ENCODE results near the gene C4A.
A peak's percentile ranks its signal among the peaks of the same experiment; 100 is the strongest.
"Not testable (repeated sequence)": the region's sequence is repeated elsewhere in the genome, so short reads cannot be mapped to it uniquely, and the experiment has no call there.

The C4A gene

GRCh38 chr6:32045811-32046449 lies 64.1 kb downstream of the C4A start:
- no peak overlapping the region for H3K27ac ChIP-seq
- no peak for TF ChIP-seq CTCF (conservative IDR thresholded peaks at IDR 0.05)

GRCh38 chr6:32046450-32047083 lies 64.7 kb downstream of the C4A start:
- no peak overlapping the region for H3K27ac ChIP-seq
- no peak for TF ChIP-seq CTCF (conservative IDR thresholded peaks at IDR 0.05)

GRCh38 chr6:32047084-32047478 lies 65.2 kb downstream of the C4A start:
- H3K27ac ChIP-seq, result no peak overlapping the region
- no peak for TF ChIP-seq CTCF (conservative IDR thresholded peaks at IDR 0.05)

GRCh38 chr6:32047539-32047854 lies 65.6 kb downstream of the C4A start:
- no peak for TF ChIP-seq CTCF (conservative IDR thresholded peaks at IDR 0.05)
- H3K27ac ChIP-seq, result no peak overlapping the region

GRCh38 chr6:32047855-32048766 lies 66.3 kb downstream of the C4A start:
- H3K27ac ChIP-seq, result no peak overlapping the region
- TF ChIP-seq CTCF (conservative IDR thresholded peaks at IDR 0.05), result peak; percentile 88

- H3K27ac ChIP-seq, result not testable (repeated sequence)
Measured at GRCh38 chr6:32049149-32049548, 67.3 kb downstream of the C4A start.

GRCh38 chr6:32049736-32050135 lies 67.9 kb downstream of the C4A start:
- H3K27ac ChIP-seq, result not testable (repeated sequence)

GRCh38 chr6:32050562-32050961 lies 68.7 kb downstream of the C4A start:
- H3K27ac ChIP-seq, result no peak overlapping the region
- TF ChIP-seq CTCF (conservative IDR thresholded peaks at IDR 0.05), result no peak
